Measurements from ENCODE around the gene BPNT1.

Gene BPNT1

GRCh38 chr1:220127076-220127475 lies 37.5 kb upstream of the BPNT1 start:
- TF ChIP-seq REST (IDR thresholded peaks at IDR 0.05; ENCODE audit: insufficient read depth in 1 of 2, low read depth in 2 of 2, low read length in 2 of 2): no peak
- TF ChIP-seq POLR2AphosphoS5 (IDR thresholded peaks at IDR 0.05; ENCODE audit: low read depth, low read length): no peak
- TF ChIP-seq SIN3A (IDR thresholded peaks at IDR 0.05; ENCODE audit: borderline replicate concordance, insufficient read depth, low read length): no peak
- TF ChIP-seq FOXP2 (optimal IDR thresholded peaks at IDR 0.05; ENCODE audit: borderline replicate concordance, extremely low read depth, extremely low read length, insufficient read depth): no peak
- no peak for TF ChIP-seq TAF1 (IDR thresholded peaks at IDR 0.05; ENCODE audit: borderline replicate concordance, insufficient read depth, low read length)

- TF ChIP-seq FOXP2 (optimal IDR thresholded peaks at IDR 0.05; ENCODE audit: borderline replicate concordance, extremely low read depth, extremely low read length, insufficient read depth) (no peak), REST (IDR thresholded peaks at IDR 0.05; ENCODE audit: insufficient read depth in 1 of 2, low read depth in 2 of 2, low read length in 2 of 2) (no peak), SIN3A (IDR thresholded peaks at IDR 0.05; ENCODE audit: borderline replicate concordance, insufficient read depth, low read length) (no peak), TAF1 (IDR thresholded peaks at IDR 0.05; ENCODE audit: borderline replicate concordance, insufficient read depth, low read length) (no peak), POLR2AphosphoS5 (IDR thresholded peaks at IDR 0.05; ENCODE audit: low read depth, low read length) (no peak)
Measured at GRCh38 chr1:220124542-220124941, 35.0 kb upstream of the BPNT1 start.

- TF ChIP-seq POLR2AphosphoS5 (IDR thresholded peaks at IDR 0.05; ENCODE audit: low read depth, low read length) (no peak), SIN3A (IDR thresholded peaks at IDR 0.05; ENCODE audit: borderline replicate concordance, insufficient read depth, low read length) (no peak), REST (IDR thresholded peaks at IDR 0.05; ENCODE audit: insufficient read depth in 1 of 2, low read depth in 2 of 2, low read length in 2 of 2) (no peak), FOXP2 (optimal IDR thresholded peaks at IDR 0.05; ENCODE audit: borderline replicate concordance, extremely low read depth, extremely low read length, insufficient read depth) (no peak), TAF1 (IDR thresholded peaks at IDR 0.05; ENCODE audit: borderline replicate concordance, insufficient read depth, low read length) (no peak)
Measured at GRCh38 chr1:220123889-220124288, 34.3 kb upstream of the BPNT1 start.

- TF ChIP-seq REST (IDR thresholded peaks at IDR 0.05; ENCODE audit: insufficient read depth in 1 of 2, low read depth in 2 of 2, low read length in 2 of 2) (no peak), FOXP2 (optimal IDR thresholded peaks at IDR 0.05; ENCODE audit: borderline replicate concordance, extremely low read depth, extremely low read length, insufficient read depth) (no peak), POLR2AphosphoS5 (IDR thresholded peaks at IDR 0.05; ENCODE audit: low read depth, low read length) (no peak), SIN3A (IDR thresholded peaks at IDR 0.05; ENCODE audit: borderline replicate concordance, insufficient read depth, low read length) (no peak), TAF1 (IDR thresholded peaks at IDR 0.05; ENCODE audit: borderline replicate concordance, insufficient read depth, low read length) (no peak)
Measured at GRCh38 chr1:220123066-220123465, 33.5 kb upstream of the BPNT1 start.
